ENCODE measurements around the gene PDE9A. TPM values are rescaled to one million over a fixed set of nuclear protein-coding genes. Genes with fewer than 3 reads are reported as not detected.

Gene PDE9A
- polyA plus RNA-seq, 1 experiment: 0.14 TPM

DNA sequence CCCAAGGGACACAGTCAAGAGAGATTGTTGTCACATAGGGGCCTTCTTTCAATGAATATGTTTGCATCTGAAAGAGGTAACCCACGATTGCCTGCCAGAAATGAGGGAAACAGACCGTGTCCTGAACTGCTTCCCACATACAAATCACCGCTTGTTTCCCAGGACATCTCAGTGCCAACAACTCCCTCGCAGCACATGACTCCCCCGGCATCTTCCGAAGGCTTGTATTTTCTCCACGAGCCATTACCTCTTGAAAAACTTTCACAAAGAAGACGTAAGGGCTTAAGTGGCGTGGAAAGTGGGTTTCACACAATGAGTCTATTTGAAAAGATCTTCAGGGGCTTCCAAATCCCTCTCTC, 31.6 kb upstream of the PDE9A start:
- Histone ChIP-seq H3K27ac (ENCODE audit: low read depth, low read length) (no peak overlapping the region), H3K9me3 (ENCODE audit: control insufficient read depth, insufficient read depth, low read length) (peaks cover 4% of the 10 kb centered on the region; the same call in 1 of the 2 replicates), H3K4me3 (ENCODE audit: low read depth, low read length) (no peak overlapping the region), H3K27me3 (ENCODE audit: control insufficient read depth, insufficient read depth, low read length) (no peaks in the 10 kb centered on the region)
- ChIA-PET CTCF (no interaction called here), POLR2A (no interaction called here)
- DNase-seq (ENCODE audit: low read depth, low spot score): no peak
- TF ChIP-seq, protein P1, sequence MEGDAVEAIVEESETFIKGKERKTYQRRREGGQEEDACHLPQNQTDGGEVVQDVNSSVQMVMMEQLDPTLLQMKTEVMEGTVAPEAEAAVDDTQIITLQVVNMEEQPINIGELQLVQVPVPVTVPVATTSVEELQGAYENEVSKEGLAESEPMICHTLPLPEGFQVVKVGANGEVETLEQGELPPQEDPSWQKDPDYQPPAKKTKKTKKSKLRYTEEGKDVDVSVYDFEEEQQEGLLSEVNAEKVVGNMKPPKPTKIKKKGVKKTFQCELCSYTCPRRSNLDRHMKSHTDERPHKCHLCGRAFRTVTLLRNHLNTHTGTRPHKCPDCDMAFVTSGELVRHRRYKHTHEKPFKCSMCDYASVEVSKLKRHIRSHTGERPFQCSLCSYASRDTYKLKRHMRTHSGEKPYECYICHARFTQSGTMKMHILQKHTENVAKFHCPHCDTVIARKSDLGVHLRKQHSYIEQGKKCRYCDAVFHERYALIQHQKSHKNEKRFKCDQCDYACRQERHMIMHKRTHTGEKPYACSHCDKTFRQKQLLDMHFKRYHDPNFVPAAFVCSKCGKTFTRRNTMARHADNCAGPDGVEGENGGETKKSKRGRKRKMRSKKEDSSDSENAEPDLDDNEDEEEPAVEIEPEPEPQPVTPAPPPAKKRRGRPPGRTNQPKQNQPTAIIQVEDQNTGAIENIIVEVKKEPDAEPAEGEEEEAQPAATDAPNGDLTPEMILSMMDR (IDR thresholded peaks at IDR 0.05; ENCODE audit: low read depth, low read length): no peak

DNA sequence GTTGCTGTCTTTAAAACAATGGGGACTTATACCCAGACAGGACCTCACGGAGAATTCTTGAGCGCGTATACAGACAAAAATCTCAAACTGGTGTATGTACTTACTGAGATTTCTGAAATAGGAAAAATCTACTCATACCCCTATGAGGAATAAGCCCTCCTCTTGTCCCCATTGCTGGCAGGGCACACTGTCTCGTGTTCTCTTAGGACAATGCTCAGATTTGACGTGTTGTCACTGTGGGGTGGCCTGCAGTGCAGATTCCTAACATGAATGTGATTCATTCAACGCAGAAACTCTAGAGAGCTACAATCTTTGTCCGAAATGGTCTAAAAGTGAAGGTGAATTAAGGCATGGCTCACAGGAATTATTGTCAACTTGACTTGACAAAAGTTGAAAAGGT, 31.1 kb upstream of the PDE9A start:
- POLR2A ChIA-PET: no interaction called here
- Histone ChIP-seq H3K27ac (ENCODE audit: low read depth, low read length) (no peak overlapping the region), H3K4me3 (ENCODE audit: low read depth, low read length) (no peak overlapping the region), H3K9me3 (ENCODE audit: control insufficient read depth, insufficient read depth, low read length) (peaks cover 1% of the 10 kb centered on the region; the same call in 1 of the 2 replicates), H3K27me3 (ENCODE audit: control insufficient read depth, insufficient read depth, low read length) (no peaks in the 10 kb centered on the region)
- CTCF ChIA-PET: no interaction called here
- TF ChIP-seq, protein P1 (IDR thresholded peaks at IDR 0.05; ENCODE audit: low read depth, low read length): no peak
- DNase-seq (ENCODE audit: low read depth, low spot score): no peak

DNA sequence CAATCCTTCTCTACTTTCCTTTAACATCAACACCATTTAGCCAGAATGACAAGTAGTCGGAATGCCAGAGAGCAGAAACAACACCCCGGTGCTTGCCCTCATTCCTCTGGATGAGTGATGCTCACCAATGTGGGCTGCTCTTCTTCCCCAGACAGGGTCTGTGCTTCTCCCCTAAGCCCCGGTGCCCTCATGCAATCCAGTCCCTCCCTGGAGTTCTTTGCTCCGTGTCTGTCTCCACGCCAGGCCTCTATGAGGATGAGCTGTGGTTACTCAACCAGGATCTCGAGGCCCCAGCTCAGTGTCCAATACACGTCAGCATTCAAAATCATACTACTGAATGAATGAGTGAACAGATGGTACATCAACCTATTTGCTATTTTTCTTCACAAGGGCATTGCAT, 29.7 kb upstream of the PDE9A start:
- ChIA-PET POLR2A (no interaction called here), CTCF (no interaction called here)
- Histone ChIP-seq H3K27me3 (ENCODE audit: control insufficient read depth, insufficient read depth, low read length) (no peaks in the 10 kb centered on the region), H3K4me3 (ENCODE audit: low read depth, low read length) (no peak overlapping the region), H3K9me3 (ENCODE audit: control insufficient read depth, insufficient read depth, low read length) (no peaks in the 10 kb centered on the region), H3K27ac (ENCODE audit: low read depth, low read length) (no peak overlapping the region)
- TF ChIP-seq, protein P1 (IDR thresholded peaks at IDR 0.05; ENCODE audit: low read depth, low read length): no peak
- DNase-seq (ENCODE audit: low read depth, low spot score): no peak

DNA sequence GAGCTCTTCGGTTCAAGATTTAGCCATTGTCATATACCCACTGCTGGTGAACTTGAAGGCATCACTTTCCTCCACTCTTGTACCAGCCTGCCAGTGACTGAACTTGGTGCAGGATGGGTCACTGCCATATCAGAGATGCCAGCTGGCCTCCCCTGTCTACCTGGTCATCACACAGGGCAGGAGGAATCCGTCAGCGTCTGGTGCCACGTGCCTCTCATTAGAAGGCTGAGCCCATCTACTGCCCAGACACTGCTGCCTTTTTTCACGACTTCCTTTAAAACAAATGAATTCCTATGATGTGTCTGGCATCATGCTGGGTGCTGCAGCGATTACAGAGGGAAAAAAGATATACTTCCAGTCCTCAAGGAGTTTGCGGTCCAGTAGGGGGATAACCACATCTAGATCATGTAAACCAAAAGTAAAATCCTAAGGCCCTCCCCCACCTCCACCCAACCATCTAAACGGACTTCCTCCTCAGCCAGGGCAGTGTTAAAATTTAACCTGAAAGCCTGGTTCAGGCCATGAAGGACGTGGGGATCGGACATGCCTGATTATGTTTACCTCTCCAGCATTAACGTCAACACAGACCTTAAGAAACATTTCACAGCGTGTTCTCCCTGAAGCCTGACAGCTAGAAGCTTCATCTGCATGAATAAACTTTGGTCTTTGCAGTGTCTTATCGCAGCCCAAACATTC, 29.2 kb upstream of the PDE9A start:
- POLR2A ChIA-PET: no interaction called here

DNA sequence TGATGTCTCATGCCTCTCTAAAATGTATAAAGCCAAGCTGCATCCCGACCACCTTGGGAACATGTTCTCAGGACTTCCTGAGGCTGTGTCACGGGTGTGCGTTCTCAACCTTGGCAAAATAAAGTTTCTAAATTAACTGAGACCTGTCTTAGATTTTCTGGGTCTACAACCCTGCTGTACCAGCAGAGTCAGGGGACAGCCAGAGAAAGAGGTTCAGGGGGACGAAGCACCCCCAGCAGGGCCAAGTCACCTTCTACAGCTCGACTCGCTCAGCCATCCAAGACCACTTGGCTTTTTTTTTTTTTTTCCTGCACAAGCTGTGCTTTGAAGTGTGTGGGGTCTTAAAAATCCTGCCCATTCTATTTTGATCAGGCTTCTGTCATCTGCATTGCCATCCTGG, 28.5 kb upstream of the PDE9A start:
- ChIA-PET CTCF (no interaction called here), POLR2A (no interaction called here)
- TF ChIP-seq, protein P1 (IDR thresholded peaks at IDR 0.05; ENCODE audit: low read depth, low read length): no peak
- H3K9me3 ChIP-seq (ENCODE audit: control insufficient read depth, insufficient read depth, low read length): no peaks in the 10 kb centered on the region
- no peak overlapping the region for H3K4me3 ChIP-seq (ENCODE audit: low read depth, low read length)
- no peaks in the 10 kb centered on the region for H3K27me3 ChIP-seq (ENCODE audit: control insufficient read depth, insufficient read depth, low read length)
- no peak for DNase-seq (ENCODE audit: low read depth, low spot score)
- H3K27ac ChIP-seq (ENCODE audit: low read depth, low read length): no peak overlapping the region

More for the DNA sequence above, 29.2 kb upstream of the PDE9A start:
- no peak overlapping the region for H3K4me3 ChIP-seq (ENCODE audit: low read depth, low read length)
- H3K27me3 ChIP-seq (ENCODE audit: control insufficient read depth, insufficient read depth, low read length): no peaks in the 10 kb centered on the region
- CTCF ChIA-PET: no interaction called here
- H3K9me3 ChIP-seq (ENCODE audit: control insufficient read depth, insufficient read depth, low read length): no peaks in the 10 kb centered on the region
- no peak for DNase-seq (ENCODE audit: low read depth, low spot score)
- TF ChIP-seq, protein P1 (IDR thresholded peaks at IDR 0.05; ENCODE audit: low read depth, low read length): no peak
- H3K27ac ChIP-seq (ENCODE audit: low read depth, low read length): no peak overlapping the region
